Activated CD4-positive, alpha-beta T cell treated with anti-CD3 and anti-CD28 coated beads, Interleukin-2, amount 50 U/mL, for 4 hours (primary cell): ENCODE results near the gene FANCE.
"Not testable (repeated sequence)": the region's sequence is repeated elsewhere in the genome, so short reads cannot be mapped to it uniquely, and the experiment has no call there.

Experiments used
- DNase-seq, 2 experiments: peaks; one replicate each; pipeline ENCODE4 v3.0.0-alpha.2; 2020

The FANCE gene

GRCh38 chr6:35500782-35501181 is 48.6 kb downstream of the FANCE start:
- DNase-seq: no peak

- no peak for DNase-seq
Observed at GRCh38 chr6:35501784-35502183, 49.6 kb downstream of the FANCE start.

- no peak for DNase-seq
Observed at GRCh38 chr6:35503534-35503933, 51.4 kb downstream of the FANCE start.

GRCh38 chr6:35505999-35506412 is 53.9 kb downstream of the FANCE start:
- DNase-seq: no peak

- DNase-seq: no peak
Observed at GRCh38 chr6:35506536-35506935, 54.4 kb downstream of the FANCE start.

- no peak for DNase-seq
Observed at GRCh38 chr6:35507221-35507620, 55.1 kb downstream of the FANCE start.

GRCh38 chr6:35508027-35508426 is 55.9 kb downstream of the FANCE start:
- DNase-seq: no peak

GRCh38 chr6:35508542-35508941 is 56.4 kb downstream of the FANCE start:
- DNase-seq: no peak

GRCh38 chr6:35510916-35511561 is 58.9 kb downstream of the FANCE start:
- no peak for DNase-seq

GRCh38 chr6:35511562-35511941 is 59.4 kb downstream of the FANCE start:
- no peak for DNase-seq

- DNase-seq: no peak
Observed at GRCh38 chr6:35512006-35512405, 59.9 kb downstream of the FANCE start.

- DNase-seq: no peak
Observed at GRCh38 chr6:35512740-35513139, 60.6 kb downstream of the FANCE start, which contains the start of gene TULP1. TULP1 (minus strand) TSS chr6:35512896; CDS start chr6:35512858, 38 bp downstream.

- no peak for DNase-seq
Observed at GRCh38 chr6:35514587-35514986, 62.4 kb downstream of the FANCE start.

- DNase-seq: not testable (repeated sequence)
Observed at GRCh38 chr6:35515939-35516338, 63.8 kb downstream of the FANCE start.
